ENCODE measurements around the gene BRINP2.

BRINP2 gene

DNA sequence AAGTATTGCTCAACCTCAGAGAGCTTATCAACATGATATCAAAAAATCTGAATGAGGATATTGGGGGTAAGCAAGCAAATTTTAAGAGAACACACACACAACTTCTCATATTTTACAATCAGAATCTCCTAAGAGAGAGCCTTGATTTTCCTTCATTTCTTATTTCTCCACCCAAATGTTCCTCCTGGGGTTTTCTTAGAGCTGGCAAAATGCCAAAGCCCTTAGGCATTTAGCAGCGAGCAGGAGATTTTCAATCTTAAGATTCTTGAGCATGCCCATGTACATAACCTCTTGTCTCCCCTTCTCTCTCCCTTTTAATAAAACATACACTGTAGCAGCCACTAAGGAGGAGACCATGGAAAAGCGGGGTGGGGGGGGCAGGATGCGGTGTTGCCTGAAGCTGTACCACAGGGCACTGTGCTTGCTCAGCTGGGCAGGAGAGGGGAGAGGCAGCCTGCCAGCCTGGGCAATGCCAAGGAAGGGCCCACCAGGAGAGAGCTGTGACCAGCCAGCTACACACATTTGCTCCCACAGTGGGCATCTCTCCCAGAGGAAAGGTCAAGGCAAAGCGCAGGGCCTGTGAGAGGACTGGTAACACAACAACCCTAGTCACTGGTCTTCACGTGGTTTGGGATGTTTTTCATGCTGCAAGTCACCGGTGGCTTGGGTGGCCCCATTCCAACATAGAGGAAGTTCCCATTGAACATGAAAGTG is 4.3 kb downstream of the BRINP2 start:
- no peaks in the 10 kb centered on the region for H3K9me3 ChIP-seq (ENCODE audit: low read depth, low read length)
- no peaks in the 10 kb centered on the region for H3K36me3 ChIP-seq (ENCODE audit: insufficient read depth, low read length)
- TF ChIP-seq FOXP2 (optimal IDR thresholded peaks at IDR 0.05; ENCODE audit: control extremely low read depth, extremely low read length, insufficient read depth): no peak
- H3K27ac ChIP-seq: no peak overlapping the region
- DNase-seq (ENCODE audit: low read depth, low spot score): peak; percentile 14
- no peak overlapping the region for H3K9ac ChIP-seq (ENCODE audit: insufficient read length)
- H3K4me3 ChIP-seq: no peak overlapping the region

DNA sequence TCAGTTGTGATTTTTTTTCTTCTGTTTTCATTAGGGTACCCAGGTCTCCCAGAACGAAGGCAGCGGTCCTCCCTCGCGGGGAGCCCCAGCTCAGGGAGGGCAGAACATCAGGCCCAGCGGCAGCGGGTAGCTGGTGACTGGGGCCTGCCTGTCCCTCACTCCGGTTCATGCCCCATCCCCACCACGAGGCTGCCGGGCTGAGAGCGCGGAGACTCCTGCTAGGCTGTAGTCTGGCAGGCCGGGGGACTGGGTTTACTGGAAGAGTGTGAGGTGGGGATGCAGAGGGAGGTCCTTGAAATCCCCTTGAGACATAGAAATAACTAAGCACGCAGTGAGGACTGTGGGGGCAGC is 10.5 kb downstream of the BRINP2 start:
- Histone ChIP-seq H3K36me3 (ENCODE audit: insufficient read depth, low read length) (no peaks in the 10 kb centered on the region), H3K4me3 (peak overlapping the region; percentile 73), H3K9ac (ENCODE audit: insufficient read length) (no peak overlapping the region), H3K9me3 (ENCODE audit: low read depth, low read length) (no peaks in the 10 kb centered on the region), H3K27ac (no peak overlapping the region)
- TF ChIP-seq FOXP2 (optimal IDR thresholded peaks at IDR 0.05; ENCODE audit: control extremely low read depth, extremely low read length, insufficient read depth) (no peak), POLR2AphosphoS5 (IDR thresholded peaks at IDR 0.05; ENCODE audit: borderline replicate concordance, low read depth, low read length) (no peak), EZH2 (IDR thresholded peaks at IDR 0.05) (no peak)
- DNase-seq (ENCODE audit: low read depth, low spot score): no peak

- peak overlapping the region; percentile 73 for H3K4me3 ChIP-seq
- no peak overlapping the region for H3K9ac ChIP-seq (ENCODE audit: insufficient read length)
- H3K9me3 ChIP-seq (ENCODE audit: low read depth, low read length): no peaks in the 10 kb centered on the region
- no peaks in the 10 kb centered on the region for H3K36me3 ChIP-seq (ENCODE audit: insufficient read depth, low read length)
- no peak overlapping the region for H3K27ac ChIP-seq
- no peak for TF ChIP-seq FOXP2 (optimal IDR thresholded peaks at IDR 0.05; ENCODE audit: control extremely low read depth, extremely low read length, insufficient read depth)
- no peak for TF ChIP-seq POLR2AphosphoS5 (IDR thresholded peaks at IDR 0.05; ENCODE audit: borderline replicate concordance, low read depth, low read length)
- no peak for TF ChIP-seq EZH2 (IDR thresholded peaks at IDR 0.05)
- no peak for DNase-seq (ENCODE audit: low read depth, low spot score)
Measured at GRCh38 chr1:177181631-177182291, 11.0 kb downstream of the BRINP2 start.

- H3K4me3 ChIP-seq: no peak overlapping the region
- DNase-seq (ENCODE audit: low read depth, low spot score): no peak
- TF ChIP-seq POLR2AphosphoS5 (IDR thresholded peaks at IDR 0.05; ENCODE audit: borderline replicate concordance, low read depth, low read length): no peak
- TF ChIP-seq EZH2 (IDR thresholded peaks at IDR 0.05): no peak
- no peaks in the 10 kb centered on the region for H3K36me3 ChIP-seq (ENCODE audit: insufficient read depth, low read length)
- H3K27ac ChIP-seq: no peak overlapping the region
- no peaks in the 10 kb centered on the region for H3K9me3 ChIP-seq (ENCODE audit: low read depth, low read length)
- no peak overlapping the region for H3K9ac ChIP-seq (ENCODE audit: insufficient read length)
Measured at GRCh38 chr1:177183836-177184235, 13.1 kb downstream of the BRINP2 start.

DNA sequence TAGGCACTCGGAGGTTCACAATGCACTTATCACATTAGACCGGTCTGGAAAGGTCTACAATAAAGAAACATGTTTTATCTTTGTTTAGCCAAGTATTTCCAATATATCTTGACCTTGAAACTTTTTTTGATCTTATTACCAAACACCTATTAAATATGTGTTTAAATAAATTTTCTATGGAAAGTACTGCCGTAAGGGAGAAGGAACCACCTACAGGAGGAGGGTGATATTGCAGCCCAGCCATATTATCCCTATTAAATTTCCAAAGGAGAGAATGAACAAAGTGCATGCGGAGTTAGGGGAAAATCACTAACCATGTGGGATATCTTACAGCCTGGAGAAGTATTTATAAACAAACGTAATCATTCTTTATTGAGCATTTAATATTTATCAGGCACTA is 14.5 kb downstream of the BRINP2 start:
- H3K36me3 ChIP-seq (ENCODE audit: insufficient read depth, low read length): no peaks in the 10 kb centered on the region
- H3K4me3 ChIP-seq: no peak overlapping the region
- no peak for TF ChIP-seq POLR2AphosphoS5 (IDR thresholded peaks at IDR 0.05; ENCODE audit: borderline replicate concordance, low read depth, low read length)
- no peak for TF ChIP-seq EZH2 (IDR thresholded peaks at IDR 0.05)
- no peak for TF ChIP-seq FOXP2 (optimal IDR thresholded peaks at IDR 0.05; ENCODE audit: control extremely low read depth, extremely low read length, insufficient read depth)
- H3K27ac ChIP-seq: no peak overlapping the region
- DNase-seq (ENCODE audit: low read depth, low spot score): no peak
- H3K9me3 ChIP-seq (ENCODE audit: low read depth, low read length): no peaks in the 10 kb centered on the region
- H3K9ac ChIP-seq (ENCODE audit: insufficient read length): no peak overlapping the region

DNA sequence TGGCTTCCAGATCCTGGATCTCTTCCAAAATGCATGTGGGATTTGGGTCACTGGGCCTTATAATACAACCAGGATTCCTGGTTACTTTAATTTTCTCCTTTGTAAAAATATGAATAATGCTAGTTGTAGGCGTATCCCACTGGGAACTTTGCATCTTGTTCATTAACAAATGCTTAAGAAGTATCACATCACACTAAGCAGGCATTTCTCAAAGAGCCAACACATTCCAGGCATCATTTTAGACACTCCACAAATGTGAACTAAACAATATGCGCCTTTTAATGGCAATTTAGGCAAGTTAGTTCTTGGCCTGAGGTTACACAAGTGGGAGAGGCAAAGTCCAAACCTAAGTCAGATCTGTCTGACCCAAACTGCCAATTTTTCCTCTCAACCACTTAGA is 15.9 kb downstream of the BRINP2 start:
- DNase-seq (ENCODE audit: low read depth, low spot score): no peak
- no peak overlapping the region for H3K9ac ChIP-seq (ENCODE audit: insufficient read length)
- no peak overlapping the region for H3K27ac ChIP-seq
- TF ChIP-seq EZH2 (IDR thresholded peaks at IDR 0.05) (no peak), FOXP2 (optimal IDR thresholded peaks at IDR 0.05; ENCODE audit: control extremely low read depth, extremely low read length, insufficient read depth) (no peak), POLR2AphosphoS5 (IDR thresholded peaks at IDR 0.05; ENCODE audit: borderline replicate concordance, low read depth, low read length) (no peak)
- H3K4me3 ChIP-seq: no peak overlapping the region
- H3K36me3 ChIP-seq (ENCODE audit: insufficient read depth, low read length): no peaks in the 10 kb centered on the region
- no peaks in the 10 kb centered on the region for H3K9me3 ChIP-seq (ENCODE audit: low read depth, low read length)

GRCh38 chr1:177190308-177190970 is 19.7 kb downstream of the BRINP2 start:
- Histone ChIP-seq H3K9me3 (ENCODE audit: low read depth, low read length) (no peaks in the 10 kb centered on the region), H3K36me3 (ENCODE audit: insufficient read depth, low read length) (no peaks in the 10 kb centered on the region), H3K4me3 (no peak overlapping the region), H3K9ac (ENCODE audit: insufficient read length) (no peak overlapping the region), H3K27ac (no peak overlapping the region)
- no peak for DNase-seq (ENCODE audit: low read depth, low spot score)
- TF ChIP-seq FOXP2 (optimal IDR thresholded peaks at IDR 0.05; ENCODE audit: control extremely low read depth, extremely low read length, insufficient read depth) (no peak), POLR2AphosphoS5 (IDR thresholded peaks at IDR 0.05; ENCODE audit: borderline replicate concordance, low read depth, low read length) (no peak), EZH2 (IDR thresholded peaks at IDR 0.05) (no peak)

GRCh38 chr1:177198243-177198642 is 27.5 kb downstream of the BRINP2 start:
- no peaks in the 10 kb centered on the region for H3K36me3 ChIP-seq (ENCODE audit: insufficient read depth, low read length)
- no peak for TF ChIP-seq POLR2AphosphoS5 (IDR thresholded peaks at IDR 0.05; ENCODE audit: borderline replicate concordance, low read depth, low read length)
- TF ChIP-seq FOXP2 (optimal IDR thresholded peaks at IDR 0.05; ENCODE audit: control extremely low read depth, extremely low read length, insufficient read depth): no peak
- TF ChIP-seq EZH2 (IDR thresholded peaks at IDR 0.05): no peak
- DNase-seq (ENCODE audit: low read depth, low spot score): no peak
- H3K9ac ChIP-seq (ENCODE audit: insufficient read length): no peak overlapping the region
- H3K27ac ChIP-seq: no peak overlapping the region
- H3K4me3 ChIP-seq: no peak overlapping the region
- no peaks in the 10 kb centered on the region for H3K9me3 ChIP-seq (ENCODE audit: low read depth, low read length)
